D721Med (cell line): Measurements from ENCODE around the gene CDKN1A.

Experiments
- DNase-seq: peaks from one replicate; pipeline ENCODE4 v3.0.0; 2011; ENCODE audit warnings: low spot score; ENCODE audit not compliant: insufficient read length
- FAIRE-seq: peaks from 2 replicates; lab custom pipeline; 2011; peaks lifted over from hg19 to GRCh38; lab: Jason Lieb, UNC
- TF ChIP-seq, protein P1 (sequence below): IDR thresholded peaks from 2 replicates; pipeline ENCODE4 v1.5.1; 2012; ENCODE audit warnings: mild to moderate bottlenecking, control low read depth; ENCODE audit not compliant: insufficient read depth; ENCODE audit errors: missing control alignments

Gene CDKN1A

GRCh38 chr6:36692220-36692619, 13.7 kb downstream of the CDKN1A start:
- TF ChIP-seq, protein P1, sequence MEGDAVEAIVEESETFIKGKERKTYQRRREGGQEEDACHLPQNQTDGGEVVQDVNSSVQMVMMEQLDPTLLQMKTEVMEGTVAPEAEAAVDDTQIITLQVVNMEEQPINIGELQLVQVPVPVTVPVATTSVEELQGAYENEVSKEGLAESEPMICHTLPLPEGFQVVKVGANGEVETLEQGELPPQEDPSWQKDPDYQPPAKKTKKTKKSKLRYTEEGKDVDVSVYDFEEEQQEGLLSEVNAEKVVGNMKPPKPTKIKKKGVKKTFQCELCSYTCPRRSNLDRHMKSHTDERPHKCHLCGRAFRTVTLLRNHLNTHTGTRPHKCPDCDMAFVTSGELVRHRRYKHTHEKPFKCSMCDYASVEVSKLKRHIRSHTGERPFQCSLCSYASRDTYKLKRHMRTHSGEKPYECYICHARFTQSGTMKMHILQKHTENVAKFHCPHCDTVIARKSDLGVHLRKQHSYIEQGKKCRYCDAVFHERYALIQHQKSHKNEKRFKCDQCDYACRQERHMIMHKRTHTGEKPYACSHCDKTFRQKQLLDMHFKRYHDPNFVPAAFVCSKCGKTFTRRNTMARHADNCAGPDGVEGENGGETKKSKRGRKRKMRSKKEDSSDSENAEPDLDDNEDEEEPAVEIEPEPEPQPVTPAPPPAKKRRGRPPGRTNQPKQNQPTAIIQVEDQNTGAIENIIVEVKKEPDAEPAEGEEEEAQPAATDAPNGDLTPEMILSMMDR, result no peak
- no peak for DNase-seq
- no peak for FAIRE-seq

DNA sequence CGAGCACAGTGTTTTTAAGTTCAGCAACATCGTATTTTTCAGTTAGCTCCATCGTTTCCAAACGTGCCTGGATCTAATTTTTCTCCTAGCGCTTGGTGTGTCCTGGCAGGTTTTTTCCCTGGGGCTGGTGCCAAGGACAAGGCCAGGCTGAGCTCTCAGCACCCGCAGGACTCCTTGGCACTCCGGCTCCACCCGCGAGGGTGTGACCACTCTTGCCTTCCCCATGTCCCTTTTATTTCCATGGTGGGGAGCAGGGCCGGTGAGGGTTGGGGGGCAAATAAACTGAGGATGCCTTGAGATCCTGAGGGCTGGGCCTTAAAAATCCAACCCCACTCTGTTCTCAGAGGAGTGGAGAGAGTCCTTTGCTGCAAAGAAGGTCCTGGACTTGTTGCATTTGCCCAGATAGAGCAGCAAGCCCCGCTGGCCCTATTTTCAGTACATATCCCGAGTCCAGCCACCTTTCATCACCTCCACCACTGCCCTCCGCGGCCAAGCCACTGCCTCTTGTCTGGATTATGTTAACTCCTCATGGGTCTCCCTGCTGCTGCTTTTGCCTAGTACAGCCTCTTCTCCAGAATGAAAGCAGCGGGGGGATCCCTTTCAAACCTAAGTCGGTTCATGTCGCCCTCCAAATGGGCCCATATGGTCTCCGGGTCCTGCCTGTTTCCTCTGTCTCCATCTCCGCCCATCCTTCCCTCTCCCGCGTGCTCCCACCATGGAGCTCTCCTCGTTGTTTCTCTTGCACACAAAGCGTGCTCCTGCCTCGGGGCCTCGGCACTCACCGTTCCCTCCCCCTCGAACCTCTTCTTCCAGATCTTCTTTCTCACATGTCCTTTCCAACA, 14.6 kb downstream of the CDKN1A start:
- TF ChIP-seq, protein P1, result no peak
- FAIRE-seq (no peak), DNase-seq (no peak)

- TF ChIP-seq, protein P1, result no peak
- FAIRE-seq (no peak), DNase-seq (no peak)
These were observed 16.1 kb downstream of the CDKN1A start for GRCh38 chr6:36694616-36695015.

- TF ChIP-seq, protein P1, result no peak
- FAIRE-seq, result no peak
- no peak for DNase-seq
These were observed 16.9 kb downstream of the CDKN1A start for GRCh38 chr6:36695414-36695813.

DNA sequence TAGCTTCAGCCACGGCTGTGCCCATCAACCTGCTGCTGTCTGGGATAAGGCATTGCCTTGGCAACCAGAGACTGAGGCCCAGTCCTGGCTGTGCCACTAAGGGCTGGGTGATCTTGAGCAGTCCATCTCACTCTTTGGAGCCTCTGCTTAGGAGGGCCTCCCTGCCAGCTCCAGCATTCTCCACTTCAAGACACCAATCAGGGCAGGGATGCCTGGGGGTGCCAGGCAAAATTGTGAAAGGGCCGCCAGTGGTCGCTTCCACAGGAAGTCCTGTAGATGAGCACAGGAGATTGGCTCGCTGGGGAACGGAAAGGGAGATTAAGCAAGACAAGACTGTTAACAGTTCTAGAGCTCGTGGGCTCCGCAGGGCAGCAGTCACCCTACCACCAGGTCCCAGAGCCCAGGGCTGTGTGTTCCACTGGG, 19.0 kb downstream of the CDKN1A start, which contains the start of gene RAB44:
RAB44 (plus strand) TSS at position 346 of the 423 bp plus-strand sequence. CDS start 6,410 bp downstream, outside the sequence.
- FAIRE-seq (no peak), DNase-seq (no peak)
- TF ChIP-seq, protein P1, result no peak

DNA sequence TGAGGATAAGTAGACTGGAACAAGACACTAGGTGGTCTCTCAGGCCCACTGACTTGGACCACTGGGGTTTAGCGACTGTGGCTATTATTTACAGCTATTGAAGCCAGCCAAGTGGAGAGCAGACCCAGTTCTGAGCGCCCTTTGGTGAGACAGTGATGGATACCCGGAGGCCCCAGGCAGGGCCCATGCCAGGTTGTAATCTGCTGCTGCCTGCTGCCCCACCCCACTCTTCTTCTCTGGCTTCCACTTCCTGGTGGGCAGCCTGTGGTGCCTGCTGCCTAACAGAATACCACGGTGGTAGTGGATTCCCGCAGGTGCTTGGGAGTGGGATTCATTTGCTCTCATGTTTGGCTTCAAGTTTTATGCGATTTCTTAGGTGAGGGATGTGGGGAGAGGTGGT, 19.7 kb downstream of the CDKN1A start:
- no peak for FAIRE-seq
- DNase-seq, result no peak
- TF ChIP-seq, protein P1, result no peak

GRCh38 chr6:36698871-36699271, 20.4 kb downstream of the CDKN1A start:
- TF ChIP-seq, protein P1, result no peak
- FAIRE-seq (no peak), DNase-seq (no peak)
